CD4-positive, alpha-beta T cell treated with Interleukin-6 at 100 ng/mL for 8 hours (primary cell): Measurements from ENCODE around the gene AKT1S1.
"Not testable (repeated sequence)": the region's sequence is repeated elsewhere in the genome, so short reads cannot be mapped to it uniquely, and the experiment has no call there.

Experiments used
- DNase-seq: peaks from one replicate; pipeline ENCODE4 v3.0.0-alpha.2; 2020; ENCODE audit warnings: mixed read lengths, low spot score

The AKT1S1 gene

GRCh38 chr19:49837009-49837310, 40.2 kb downstream of the AKT1S1 start:
- no peak for DNase-seq

GRCh38 chr19:49836176-49837008, 40.8 kb downstream of the AKT1S1 start:
- no peak for DNase-seq

- no peak for DNase-seq
Measured at GRCh38 chr19:49835562-49835961, 41.6 kb downstream of the AKT1S1 start.

- DNase-seq, result no peak
Measured at GRCh38 chr19:49833599-49833998, 43.6 kb downstream of the AKT1S1 start.

GRCh38 chr19:49832556-49832955, 44.6 kb downstream of the AKT1S1 start:
- no peak for DNase-seq

GRCh38 chr19:49831592-49831991, 45.6 kb downstream of the AKT1S1 start:
- no peak for DNase-seq

- DNase-seq, result no peak
Measured at GRCh38 chr19:49830766-49831165, 46.4 kb downstream of the AKT1S1 start.

GRCh38 chr19:49829721-49830120, 47.4 kb downstream of the AKT1S1 start:
- no peak for DNase-seq

- DNase-seq, result no peak
Measured at GRCh38 chr19:49829200-49829599, 48.0 kb downstream of the AKT1S1 start.

GRCh38 chr19:49827034-49827433, 50.1 kb downstream of the AKT1S1 start:
- DNase-seq, result no peak

GRCh38 chr19:49824662-49825061, 52.5 kb downstream of the AKT1S1 start:
- DNase-seq, result no peak

- no peak for DNase-seq
Measured at GRCh38 chr19:49823472-49823871, 53.7 kb downstream of the AKT1S1 start.

GRCh38 chr19:49820125-49820524, 57.0 kb downstream of the AKT1S1 start:
- DNase-seq, result no peak

- not testable (repeated sequence) for DNase-seq
Measured at GRCh38 chr19:49819452-49820115, 57.6 kb downstream of the AKT1S1 start.
